Right hindlimb (tissue), 1 donor: Measurements from ENCODE around the gene GMFB.

ENCODE experiments used
- DNase-seq: peaks from one replicate; pipeline ENCODE4 v3.0.0-alpha.2; 2018

The GMFB gene

GRCh38 chr14:54425068-54425467 lies 63.7 kb downstream of the GMFB start:
- no peak for DNase-seq
